HEK293 (cell line): ENCODE measurements around the gene PEAK3.
A peak's percentile ranks its signal among the peaks of the same experiment; 100 is the strongest.

Experiments used
- EGR2 ChIP-seq: fragments of 450-650 bp; formaldehyde crosslinking; IDR thresholded peaks from 2 replicates; pipeline ENCODE4 v1.5.1; 2016; ENCODE audit warnings: low read depth, missing biosample characterization, missing genetic modification characterization
- GLI4 ChIP-seq: fragments of 450-650 bp; formaldehyde crosslinking; IDR thresholded peaks from 2 replicates; pipeline ENCODE4 v1.5.1; 2016; ENCODE audit warnings: missing biosample characterization, missing genetic modification characterization
- GLIS2 ChIP-seq: fragments of 450-650 bp; formaldehyde crosslinking; IDR thresholded peaks from 2 replicates; pipeline ENCODE4 v1.5.1; 2016; ENCODE audit warnings: missing biosample characterization, missing genetic modification characterization
- KLF7 ChIP-seq: fragments of 450-650 bp; formaldehyde crosslinking; IDR thresholded peaks from 2 replicates; pipeline ENCODE4 v1.5.1; 2016; ENCODE audit warnings: missing biosample characterization, missing genetic modification characterization, borderline replicate concordance
- KLF8 ChIP-seq: fragments of 450-650 bp; formaldehyde crosslinking; IDR thresholded peaks from 2 replicates; pipeline ENCODE4 v1.5.1; 2016; ENCODE audit warnings: missing biosample characterization, missing genetic modification characterization
- PRDM6 ChIP-seq: fragments of 450-650 bp; formaldehyde crosslinking; IDR thresholded peaks from 2 replicates; pipeline ENCODE4 v1.5.1; 2017; ENCODE audit warnings: missing biosample characterization, missing genetic modification characterization
- RBAK ChIP-seq: fragments of 450-650 bp; formaldehyde crosslinking; IDR thresholded peaks from 2 replicates; pipeline ENCODE4 v1.5.1; 2016; ENCODE audit warnings: missing biosample characterization, missing genetic modification characterization
- SETDB1 ChIP-seq: IDR thresholded peaks from one replicate; pipeline ENCODE4 v1.6.1; 2017; ENCODE audit warnings: mild to moderate bottlenecking, low read length, moderate library complexity, mixed read lengths; ENCODE audit not compliant: insufficient read length
- YY1 ChIP-seq: fragments of 450-650 bp; formaldehyde crosslinking; IDR thresholded peaks from 2 replicates; pipeline ENCODE4 v1.5.1; 2018; ENCODE audit warnings: missing biosample characterization, missing genetic modification characterization
- ZBTB17 ChIP-seq: fragments of 450-650 bp; formaldehyde crosslinking; IDR thresholded peaks from 2 replicates; pipeline ENCODE4 v1.5.1; 2016; ENCODE audit warnings: missing biosample characterization, missing genetic modification characterization
- ZFP3 ChIP-seq: fragments of 450-650 bp; formaldehyde crosslinking; IDR thresholded peaks from 2 replicates; pipeline ENCODE4 v1.5.1; 2016; ENCODE audit warnings: low read depth, missing biosample characterization, missing genetic modification characterization
- ZNF132 ChIP-seq: fragments of 450-650 bp; formaldehyde crosslinking; IDR thresholded peaks from 2 replicates; pipeline ENCODE4 v1.5.1; 2017; ENCODE audit warnings: missing biosample characterization, missing genetic modification characterization, borderline replicate concordance
- ZNF133 ChIP-seq: fragments of 450-650 bp; formaldehyde crosslinking; IDR thresholded peaks from 2 replicates; pipeline ENCODE4 v1.5.1; 2016; ENCODE audit warnings: missing biosample characterization, missing genetic modification characterization
- ZNF148 ChIP-seq: fragments of 450-650 bp; formaldehyde crosslinking; IDR thresholded peaks from 2 replicates; pipeline ENCODE4 v1.5.0; 2017; ENCODE audit warnings: missing biosample characterization, missing genetic modification characterization, borderline replicate concordance
- ZNF184 ChIP-seq: fragments of 450-650 bp; IDR thresholded peaks from 2 replicates; pipeline ENCODE4 v1.5.1; 2018; ENCODE audit warnings: missing biosample characterization, mild to moderate bottlenecking, missing genetic modification characterization
- ZNF202 ChIP-seq: fragments of 450-650 bp; formaldehyde crosslinking; IDR thresholded peaks from 2 replicates; pipeline ENCODE4 v1.5.1; 2016; ENCODE audit warnings: missing biosample characterization, missing genetic modification characterization, borderline replicate concordance
- ZNF335 ChIP-seq: fragments of 450-650 bp; formaldehyde crosslinking; conservative IDR thresholded peaks from 2 replicates; pipeline ENCODE4 v1.5.1; 2016; ENCODE audit warnings: missing biosample characterization, missing genetic modification characterization
- ZNF404 ChIP-seq: fragments of 450-650 bp; formaldehyde crosslinking; IDR thresholded peaks from 2 replicates; pipeline ENCODE4 v1.5.1; 2017; ENCODE audit warnings: missing biosample characterization, missing genetic modification characterization
- ZNF529 ChIP-seq: fragments of 450-650 bp; formaldehyde crosslinking; IDR thresholded peaks from 2 replicates; pipeline ENCODE4 v1.5.1; 2017; ENCODE audit warnings: missing genetic modification characterization, missing biosample characterization; ENCODE audit not compliant: insufficient replicate concordance
- ZNF585B ChIP-seq: fragments of 450-650 bp; formaldehyde crosslinking; IDR thresholded peaks from 2 replicates; pipeline ENCODE4 v1.5.1; 2016; ENCODE audit warnings: missing biosample characterization, missing genetic modification characterization
- ZNF654 ChIP-seq: fragments of 450-650 bp; formaldehyde crosslinking; IDR thresholded peaks from 2 replicates; pipeline ENCODE4 v1.5.1; 2016; ENCODE audit warnings: low read depth, missing biosample characterization, missing genetic modification characterization
- ZNF704 ChIP-seq: fragments of 450-650 bp; formaldehyde crosslinking; IDR thresholded peaks from 2 replicates; pipeline ENCODE4 v1.5.1; 2016; ENCODE audit warnings: missing biosample characterization, missing genetic modification characterization
- ZNF777 ChIP-seq: fragments of 450-650 bp; formaldehyde crosslinking; IDR thresholded peaks from 2 replicates; pipeline ENCODE4 v1.5.1; 2017; ENCODE audit warnings: missing biosample characterization, missing genetic modification characterization, borderline replicate concordance
- ZNF792 ChIP-seq: fragments of 450-650 bp; formaldehyde crosslinking; IDR thresholded peaks from 2 replicates; pipeline ENCODE4 v1.5.1; 2016; ENCODE audit warnings: missing biosample characterization, missing genetic modification characterization
- ZNF830 ChIP-seq: fragments of 450-650 bp; IDR thresholded peaks from 2 replicates; pipeline ENCODE4 v1.5.0; 2018; ENCODE audit warnings: missing biosample characterization, missing genetic modification characterization, low read depth, mild to moderate bottlenecking, moderate library complexity
- ZSCAN18 ChIP-seq: fragments of 450-650 bp; formaldehyde crosslinking; IDR thresholded peaks from 2 replicates; pipeline ENCODE4 v1.5.1; 2016; ENCODE audit warnings: missing biosample characterization, missing genetic modification characterization
- TF ChIP-seq, protein P1 (sequence below): fragments of 450-650 bp; formaldehyde crosslinking; IDR thresholded peaks from 2 replicates; pipeline ENCODE4 v1.5.1; 2017; ENCODE audit warnings: missing biosample characterization, missing genetic modification characterization
- TF ChIP-seq, protein P2 (sequence below): fragments of 450-650 bp; formaldehyde crosslinking; IDR thresholded peaks from 2 replicates; pipeline ENCODE4 v1.5.1; 2016; ENCODE audit warnings: missing biosample characterization, missing genetic modification characterization

PEAK3 gene

GRCh38 chr19:2236314-2237050, 45.5 kb downstream of the PEAK3 start, which contains the start of the genes PLEKHJ1 and SF3A2 (continued):
- TF ChIP-seq ZSCAN18 (tag by site-specific recombination) = no peak
- peak; percentile 55; the same call in 1 of the 2 replicates for TF ChIP-seq GLI4 (tag by site-specific recombination)
- no peak for TF ChIP-seq RBAK
- TF ChIP-seq ZNF792 (tag by site-specific recombination) = no peak
- TF ChIP-seq ZNF132 (tag by site-specific recombination) = no peak
- no peak for TF ChIP-seq ZFP3 (tag by site-specific recombination)
- TF ChIP-seq, protein P1, sequence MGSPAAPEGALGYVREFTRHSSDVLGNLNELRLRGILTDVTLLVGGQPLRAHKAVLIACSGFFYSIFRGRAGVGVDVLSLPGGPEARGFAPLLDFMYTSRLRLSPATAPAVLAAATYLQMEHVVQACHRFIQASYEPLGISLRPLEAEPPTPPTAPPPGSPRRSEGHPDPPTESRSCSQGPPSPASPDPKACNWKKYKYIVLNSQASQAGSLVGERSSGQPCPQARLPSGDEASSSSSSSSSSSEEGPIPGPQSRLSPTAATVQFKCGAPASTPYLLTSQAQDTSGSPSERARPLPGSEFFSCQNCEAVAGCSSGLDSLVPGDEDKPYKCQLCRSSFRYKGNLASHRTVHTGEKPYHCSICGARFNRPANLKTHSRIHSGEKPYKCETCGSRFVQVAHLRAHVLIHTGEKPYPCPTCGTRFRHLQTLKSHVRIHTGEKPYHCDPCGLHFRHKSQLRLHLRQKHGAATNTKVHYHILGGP (tag by site-specific recombination) = no peak
- no peak for TF ChIP-seq ZNF404 (tag by site-specific recombination)
- peak; percentile 81 for TF ChIP-seq EGR2 (tag by site-specific recombination)
- TF ChIP-seq ZNF777 = no peak
- TF ChIP-seq ZNF148 (tag by site-specific recombination) = no peak
- TF ChIP-seq YY1 = peak; percentile 70; the same call in 1 of the 2 replicates
- TF ChIP-seq ZNF830 (tag by site-specific recombination) = no peak
- no peak for TF ChIP-seq SETDB1
- no peak; the same call in 1 of the 2 replicates for TF ChIP-seq GLIS2 (tag by site-specific recombination)
- no peak for TF ChIP-seq ZNF704
- TF ChIP-seq ZNF585B (tag by site-specific recombination) = no peak
- no peak for TF ChIP-seq ZNF133 (tag by site-specific recombination)
- no peak for TF ChIP-seq PRDM6 (tag by site-specific recombination)
- TF ChIP-seq ZNF335 (tag by site-specific recombination) = peak; percentile 91
- TF ChIP-seq ZNF202 (tag by site-specific recombination) = no peak
- TF ChIP-seq KLF8 (tag by site-specific recombination) = peak; percentile 68
- peak; percentile 52 for TF ChIP-seq ZBTB17 (tag by site-specific recombination)
- TF ChIP-seq, protein P2, sequence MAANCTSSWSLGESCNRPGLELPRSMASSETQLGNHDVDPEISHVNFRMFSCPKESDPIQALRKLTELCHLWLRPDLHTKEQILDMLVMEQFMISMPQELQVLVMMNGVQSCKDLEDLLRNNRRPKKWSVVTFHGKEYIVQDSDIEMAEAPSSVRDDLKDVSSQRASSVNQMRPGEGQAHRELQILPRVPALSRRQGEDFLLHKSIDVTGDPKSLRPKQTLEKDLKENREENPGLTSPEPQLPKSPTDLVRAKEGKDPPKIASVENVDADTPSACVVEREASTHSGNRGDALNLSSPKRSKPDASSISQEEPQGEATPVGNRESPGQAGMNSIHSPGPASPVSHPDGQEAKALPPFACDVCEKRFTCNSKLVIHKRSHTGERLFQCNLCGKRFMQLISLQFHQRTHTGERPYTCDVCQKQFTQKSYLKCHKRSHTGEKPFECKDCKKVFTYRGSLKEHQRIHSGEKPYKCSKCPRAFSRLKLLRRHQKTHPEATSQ (tag by site-specific recombination) = peak; percentile 44; the same call in 1 of the 2 replicates
- TF ChIP-seq ZNF529 (tag by site-specific recombination) = no peak
- TF ChIP-seq ZNF184 = no peak
- TF ChIP-seq ZNF654 (tag by site-specific recombination) = peak; percentile 71
- TF ChIP-seq KLF7 (tag by site-specific recombination) = peak; percentile 76
